A673 (cell line): ENCODE results near the gene ADAMTS14.

Source experiments
- EZH2 ChIP-seq: fragments of 200-600 bp; sonication (generic); IDR thresholded peaks from 2 replicates; pipeline ENCODE4 v1.6.1; 2017; ENCODE audit warnings: borderline replicate concordance, low read depth, mild to moderate bottlenecking, mixed read lengths, antibody characterized with exemption, low read length; ENCODE audit not compliant: poor library complexity, severe bottlenecking
- TF ChIP-seq, protein P1 (sequence below): fragments of 300-800, 200-600 bp; sonication (generic); conservative IDR thresholded peaks from 2 replicates; pipeline ENCODE4 v1.5.1; 2017; ENCODE audit warnings: low read depth, mild to moderate bottlenecking, antibody characterized with exemption, low read length, moderate library complexity, mixed read lengths

- TF ChIP-seq, protein P1, sequence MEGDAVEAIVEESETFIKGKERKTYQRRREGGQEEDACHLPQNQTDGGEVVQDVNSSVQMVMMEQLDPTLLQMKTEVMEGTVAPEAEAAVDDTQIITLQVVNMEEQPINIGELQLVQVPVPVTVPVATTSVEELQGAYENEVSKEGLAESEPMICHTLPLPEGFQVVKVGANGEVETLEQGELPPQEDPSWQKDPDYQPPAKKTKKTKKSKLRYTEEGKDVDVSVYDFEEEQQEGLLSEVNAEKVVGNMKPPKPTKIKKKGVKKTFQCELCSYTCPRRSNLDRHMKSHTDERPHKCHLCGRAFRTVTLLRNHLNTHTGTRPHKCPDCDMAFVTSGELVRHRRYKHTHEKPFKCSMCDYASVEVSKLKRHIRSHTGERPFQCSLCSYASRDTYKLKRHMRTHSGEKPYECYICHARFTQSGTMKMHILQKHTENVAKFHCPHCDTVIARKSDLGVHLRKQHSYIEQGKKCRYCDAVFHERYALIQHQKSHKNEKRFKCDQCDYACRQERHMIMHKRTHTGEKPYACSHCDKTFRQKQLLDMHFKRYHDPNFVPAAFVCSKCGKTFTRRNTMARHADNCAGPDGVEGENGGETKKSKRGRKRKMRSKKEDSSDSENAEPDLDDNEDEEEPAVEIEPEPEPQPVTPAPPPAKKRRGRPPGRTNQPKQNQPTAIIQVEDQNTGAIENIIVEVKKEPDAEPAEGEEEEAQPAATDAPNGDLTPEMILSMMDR = no peak
- no peak for TF ChIP-seq EZH2
Measured at GRCh38 chr10:70671619-70672164, 614 bp upstream of the ADAMTS14 start.
